Measurements from ENCODE around the gene CPS1. TPM values are rescaled to one million over a fixed set of nuclear protein-coding genes. Genes with fewer than 3 reads are reported as not detected.

Gene CPS1
- total RNA-seq, 1 experiment from 2014 or later = 0.62 TPM

- intact Hi-C loops (cut with micrococcal nuclease; ENCODE audit: unreplicated experiment) = no loop called here
- H3K4me3 ChIP-seq (ENCODE audit: low read depth, low read length, poor library complexity, severe bottlenecking) = no peak overlapping the region
- CTCF ChIA-PET = no interaction called here
- no peak overlapping the region for H3K27ac ChIP-seq (ENCODE audit: low read depth, low read length, poor library complexity, severe bottlenecking)
- no peaks in the 10 kb centered on the region for H3K36me3 ChIP-seq (ENCODE audit: insufficient read depth, low read length, poor library complexity, severe bottlenecking)
- BruUV-seq (replicated peaks) = no TSS peak
- TF ChIP-seq CTCF (conservative IDR thresholded peaks at IDR 0.05; ENCODE audit: low read depth, low read length) = no peak
- no peak for TF ChIP-seq EZH2 (IDR thresholded peaks at IDR 0.05; ENCODE audit: borderline replicate concordance, low read depth, low read length, poor library complexity, severe bottlenecking)
- no peaks in the 10 kb centered on the region for H3K4me1 ChIP-seq (ENCODE audit: insufficient read depth, low read length, poor library complexity, severe bottlenecking)
- DNase-seq (ENCODE audit: low spot score) = no peak
- POLR2A ChIA-PET (ENCODE audit: low non-redundant PET) = no interaction called here
- H3K9me3 ChIP-seq (ENCODE audit: low read depth, low read length, poor library complexity, severe bottlenecking) = no peaks in the 10 kb centered on the region
- no peaks in the 10 kb centered on the region for H3K27me3 ChIP-seq (replicated peaks; ENCODE audit: insufficient read depth, low read depth, low read length, poor library complexity)
Measured at GRCh38 chr2:210606001-210606400, 49.6 kb downstream of the CPS1 start.

GRCh38 chr2:210611466-210611865 lies 55.1 kb downstream of the CPS1 start:
- Histone ChIP-seq H3K36me3 (ENCODE audit: insufficient read depth, low read length, poor library complexity, severe bottlenecking) (no peaks in the 10 kb centered on the region), H3K9me3 (ENCODE audit: low read depth, low read length, poor library complexity, severe bottlenecking) (no peaks in the 10 kb centered on the region), H3K27me3 (replicated peaks; ENCODE audit: insufficient read depth, low read depth, low read length, poor library complexity) (no peaks in the 10 kb centered on the region), H3K27ac (ENCODE audit: low read depth, low read length, poor library complexity, severe bottlenecking) (no peak overlapping the region), H3K4me3 (ENCODE audit: low read depth, low read length, poor library complexity, severe bottlenecking) (no peak overlapping the region), H3K4me1 (ENCODE audit: insufficient read depth, low read length, poor library complexity, severe bottlenecking) (no peaks in the 10 kb centered on the region)
- BruUV-seq (replicated peaks) = no TSS peak
- CTCF ChIA-PET = no interaction called here
- intact Hi-C loops (cut with micrococcal nuclease; ENCODE audit: unreplicated experiment) = loop anchor here (10.0 kb wide), 1 partner anchor 793 kb away; no protein-coding TSS in a partner anchor
- no peak for DNase-seq (ENCODE audit: low spot score)
- POLR2A ChIA-PET (ENCODE audit: low non-redundant PET) = no interaction called here
- TF ChIP-seq CTCF (conservative IDR thresholded peaks at IDR 0.05; ENCODE audit: low read depth, low read length) (no peak), EZH2 (IDR thresholded peaks at IDR 0.05; ENCODE audit: borderline replicate concordance, low read depth, low read length, poor library complexity, severe bottlenecking) (no peak)

GRCh38 chr2:210616074-210616473 lies 59.7 kb downstream of the CPS1 start:
- Histone ChIP-seq H3K27ac (ENCODE audit: low read depth, low read length, poor library complexity, severe bottlenecking) (no peak overlapping the region), H3K4me3 (ENCODE audit: low read depth, low read length, poor library complexity, severe bottlenecking) (no peak overlapping the region), H3K4me1 (ENCODE audit: insufficient read depth, low read length, poor library complexity, severe bottlenecking) (peaks cover 5% of the 10 kb centered on the region), H3K9me3 (ENCODE audit: low read depth, low read length, poor library complexity, severe bottlenecking) (no peaks in the 10 kb centered on the region), H3K36me3 (ENCODE audit: insufficient read depth, low read length, poor library complexity, severe bottlenecking) (no peaks in the 10 kb centered on the region), H3K27me3 (replicated peaks; ENCODE audit: insufficient read depth, low read depth, low read length, poor library complexity) (no peaks in the 10 kb centered on the region)
- intact Hi-C loops (cut with micrococcal nuclease; ENCODE audit: unreplicated experiment) = loop anchor here (5.0 to 10.0 kb wide), 4 partner anchors 416 to 1951 kb away; no protein-coding TSS in a partner anchor
- DNase-seq (ENCODE audit: low spot score) = no peak
- no TSS peak for BruUV-seq (replicated peaks)
- ChIA-PET POLR2A (ENCODE audit: low non-redundant PET) (no interaction called here), CTCF (no interaction called here)
- no peak for TF ChIP-seq EZH2 (IDR thresholded peaks at IDR 0.05; ENCODE audit: borderline replicate concordance, low read depth, low read length, poor library complexity, severe bottlenecking)
- no peak for TF ChIP-seq CTCF (conservative IDR thresholded peaks at IDR 0.05; ENCODE audit: low read depth, low read length)

All from A673 (cell line).